NCI-H345 (cell line): Measurements from ENCODE around the gene KLF13.

Experiments
- DNase-seq: peaks from one replicate; lab custom pipeline; 2025; lab: John Stamatoyannopoulos, UW

The KLF13 gene

GRCh38 chr15:31332020-31332680 is 5.5 kb downstream of the KLF13 start:
- DNase-seq, result no peak

- DNase-seq, result no peak
Measured at GRCh38 chr15:31332681-31333071, 6.0 kb downstream of the KLF13 start.

GRCh38 chr15:31333119-31333518 is 6.5 kb downstream of the KLF13 start:
- no peak for DNase-seq

- DNase-seq, result no peak
Measured at GRCh38 chr15:31333820-31334219, 7.2 kb downstream of the KLF13 start.

GRCh38 chr15:31335989-31336592 is 9.5 kb downstream of the KLF13 start:
- DNase-seq, result no peak

GRCh38 chr15:31336593-31337295 is 10.1 kb downstream of the KLF13 start:
- no peak for DNase-seq

GRCh38 chr15:31337352-31338031 is 10.9 kb downstream of the KLF13 start:
- DNase-seq, result no peak

- DNase-seq, result peak; percentile 16
Measured at GRCh38 chr15:31338318-31338878, 11.8 kb downstream of the KLF13 start.

- peak; percentile 69 for DNase-seq
Measured at GRCh38 chr15:31338879-31339557, 12.4 kb downstream of the KLF13 start.

GRCh38 chr15:31339558-31339895 is 12.9 kb downstream of the KLF13 start:
- DNase-seq, result peak; percentile 36

- no peak for DNase-seq
Measured at GRCh38 chr15:31340047-31340446, 13.4 kb downstream of the KLF13 start.

GRCh38 chr15:31340592-31340991 is 14.0 kb downstream of the KLF13 start:
- no peak for DNase-seq

- no peak for DNase-seq
Measured at GRCh38 chr15:31341071-31341470, 14.4 kb downstream of the KLF13 start.

GRCh38 chr15:31341496-31342195 is 15.0 kb downstream of the KLF13 start:
- DNase-seq, result no peak

GRCh38 chr15:31342381-31342780 is 15.7 kb downstream of the KLF13 start:
- DNase-seq, result no peak

- no peak for DNase-seq
Measured at GRCh38 chr15:31342781-31343626, 16.4 kb downstream of the KLF13 start.

- DNase-seq, result no peak
Measured at GRCh38 chr15:31343831-31344230, 17.2 kb downstream of the KLF13 start.

GRCh38 chr15:31344266-31344665 is 17.6 kb downstream of the KLF13 start:
- DNase-seq, result no peak

- no peak for DNase-seq
Measured at GRCh38 chr15:31344823-31345605, 18.4 kb downstream of the KLF13 start.
